Activated CD4-positive, alpha-beta T cell treated with anti-CD3 and anti-CD28 coated beads, Interleukin-2, amount 50 U/mL, for 16 hours (primary cell): ENCODE measurements around the gene C10orf53.
"Not testable (repeated sequence)": the region's sequence is repeated elsewhere in the genome, so short reads cannot be mapped to it uniquely, and the experiment has no call there.

Experiments
- DNase-seq: peaks from one replicate; pipeline ENCODE4 v3.0.0-alpha.2; 2020

Gene C10orf53

GRCh38 chr10:49653273-49653929 is 26.1 kb upstream of the C10orf53 start:
- DNase-seq: no peak

GRCh38 chr10:49654036-49654693 is 25.3 kb upstream of the C10orf53 start:
- no peak for DNase-seq

- no peak for DNase-seq
These were observed 24.4 kb upstream of the C10orf53 start for GRCh38 chr10:49655099-49655498.

- DNase-seq: no peak
These were observed 22.5 kb upstream of the C10orf53 start for GRCh38 chr10:49656845-49657493.

- DNase-seq: no peak
These were observed 21.8 kb upstream of the C10orf53 start for GRCh38 chr10:49657606-49658005.

- no peak for DNase-seq
These were observed 18.2 kb upstream of the C10orf53 start for GRCh38 chr10:49661140-49661856.

- no peak for DNase-seq
These were observed 17.2 kb upstream of the C10orf53 start for GRCh38 chr10:49662169-49662830.

GRCh38 chr10:49663596-49663995 is 15.9 kb upstream of the C10orf53 start:
- no peak for DNase-seq

GRCh38 chr10:49664006-49664841 is 15.2 kb upstream of the C10orf53 start:
- DNase-seq: no peak

GRCh38 chr10:49664842-49665355 is 14.6 kb upstream of the C10orf53 start:
- no peak for DNase-seq

GRCh38 chr10:49666054-49666615 is 13.3 kb upstream of the C10orf53 start:
- DNase-seq: no peak

GRCh38 chr10:49666685-49667084 is 12.8 kb upstream of the C10orf53 start:
- no peak for DNase-seq

GRCh38 chr10:49667991-49668390 is 11.5 kb upstream of the C10orf53 start:
- DNase-seq: no peak

GRCh38 chr10:49668684-49669083 is 10.8 kb upstream of the C10orf53 start:
- no peak for DNase-seq

GRCh38 chr10:49678827-49679479 is 498 bp upstream of the C10orf53 start:
- no peak for DNase-seq

- not testable (repeated sequence) for DNase-seq
These were observed 3.0 kb downstream of the C10orf53 start for GRCh38 chr10:49682449-49682848.

GRCh38 chr10:49682879-49683278 is 3.4 kb downstream of the C10orf53 start:
- no peak for DNase-seq

- no peak for DNase-seq
These were observed 7.2 kb downstream of the C10orf53 start for GRCh38 chr10:49686651-49687050.

- DNase-seq: no peak
These were observed 8.9 kb downstream of the C10orf53 start for GRCh38 chr10:49688261-49688846.

GRCh38 chr10:49688920-49689319 is 9.5 kb downstream of the C10orf53 start:
- no peak for DNase-seq
